ENCODE data around the gene HIP1. TPM values are rescaled to one million over a fixed set of nuclear protein-coding genes. Genes with fewer than 3 reads are reported as not detected.

The HIP1 gene
- total RNA-seq, 4 donors from 2014 or later = 3.2 to 9.5 (median 6.4) TPM

DNA sequence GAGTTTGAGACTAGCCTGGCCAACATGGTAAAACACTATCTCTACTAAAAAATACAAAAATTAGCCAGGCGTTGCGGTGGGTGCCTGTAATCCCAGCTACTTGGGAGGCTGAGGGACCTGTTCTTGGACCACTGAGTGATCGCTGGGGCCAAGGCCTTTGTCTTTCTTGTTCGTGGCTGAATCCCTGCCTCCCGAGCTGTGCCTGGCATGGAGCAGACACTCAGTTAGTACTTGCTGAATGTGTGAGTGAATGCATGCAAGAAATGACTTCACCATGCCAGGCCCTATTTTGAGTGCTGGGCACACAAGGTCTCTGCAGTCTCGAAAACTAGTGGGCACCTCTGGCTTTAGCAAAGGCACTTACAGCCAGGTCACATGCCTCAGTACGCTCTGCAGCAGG, 85.1 kb downstream of the HIP1 start:
- Histone ChIP-seq H3K27ac (no peak overlapping the region), H3K4me3 (no peak overlapping the region), H3K9me3 (no peaks in the 10 kb centered on the region), H3K36me3 (no peaks in the 10 kb centered on the region), H3K27me3 (no peaks in the 10 kb centered on the region), H3K4me1 (peaks cover 0 to 30% (median 13%) of the 10 kb centered on the region in 3 donors)
- TF ChIP-seq, protein P1, sequence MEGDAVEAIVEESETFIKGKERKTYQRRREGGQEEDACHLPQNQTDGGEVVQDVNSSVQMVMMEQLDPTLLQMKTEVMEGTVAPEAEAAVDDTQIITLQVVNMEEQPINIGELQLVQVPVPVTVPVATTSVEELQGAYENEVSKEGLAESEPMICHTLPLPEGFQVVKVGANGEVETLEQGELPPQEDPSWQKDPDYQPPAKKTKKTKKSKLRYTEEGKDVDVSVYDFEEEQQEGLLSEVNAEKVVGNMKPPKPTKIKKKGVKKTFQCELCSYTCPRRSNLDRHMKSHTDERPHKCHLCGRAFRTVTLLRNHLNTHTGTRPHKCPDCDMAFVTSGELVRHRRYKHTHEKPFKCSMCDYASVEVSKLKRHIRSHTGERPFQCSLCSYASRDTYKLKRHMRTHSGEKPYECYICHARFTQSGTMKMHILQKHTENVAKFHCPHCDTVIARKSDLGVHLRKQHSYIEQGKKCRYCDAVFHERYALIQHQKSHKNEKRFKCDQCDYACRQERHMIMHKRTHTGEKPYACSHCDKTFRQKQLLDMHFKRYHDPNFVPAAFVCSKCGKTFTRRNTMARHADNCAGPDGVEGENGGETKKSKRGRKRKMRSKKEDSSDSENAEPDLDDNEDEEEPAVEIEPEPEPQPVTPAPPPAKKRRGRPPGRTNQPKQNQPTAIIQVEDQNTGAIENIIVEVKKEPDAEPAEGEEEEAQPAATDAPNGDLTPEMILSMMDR (IDR thresholded peaks at IDR 0.05) = no peak
- TF ChIP-seq POLR2A (IDR thresholded peaks at IDR 0.05) = no peak
- WGBS, 2 donors = 89 to 95% methylated on average over 5 of the region's 7 CpGs
- no peak for DNase-seq
- intact Hi-C loops (cut with DNase I) = no loop called here

DNA sequence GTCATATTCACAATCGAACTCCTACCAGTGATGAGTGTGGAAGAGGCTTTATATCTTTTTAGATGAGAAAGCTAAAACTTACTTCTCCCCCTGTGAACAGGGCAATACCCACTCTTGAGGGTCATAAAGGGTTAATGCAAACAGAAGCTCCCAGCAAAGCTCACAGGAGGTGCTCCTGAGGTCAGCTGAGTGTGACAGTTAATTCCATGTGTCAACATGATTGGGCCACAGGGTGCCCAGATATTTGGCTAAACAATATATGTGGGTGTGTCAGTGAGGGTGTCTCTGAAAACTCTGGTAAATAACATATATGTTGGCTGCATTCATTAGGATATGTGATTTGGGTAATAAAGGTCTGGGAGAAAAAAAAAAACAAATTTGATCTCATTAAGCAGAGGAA, 86.0 kb downstream of the HIP1 start:
- no peaks in the 10 kb centered on the region for H3K9me3 ChIP-seq
- TF ChIP-seq, protein P1 (IDR thresholded peaks at IDR 0.05) = no peak
- TF ChIP-seq POLR2A (IDR thresholded peaks at IDR 0.05) = no peak
- peaks cover 0 to 32% (median 13%) of the 10 kb centered on the region in 3 donors for H3K4me1 ChIP-seq
- intact Hi-C loops (cut with DNase I) = no loop called here
- 80 to 94% methylated on average over 1 of the region's 1 CpG for WGBS, 2 donors
- H3K27ac ChIP-seq = no peak overlapping the region
- no peak for DNase-seq
- H3K27me3 ChIP-seq = no peaks in the 10 kb centered on the region
- H3K36me3 ChIP-seq = no peaks in the 10 kb centered on the region
- no peak overlapping the region for H3K4me3 ChIP-seq

DNA sequence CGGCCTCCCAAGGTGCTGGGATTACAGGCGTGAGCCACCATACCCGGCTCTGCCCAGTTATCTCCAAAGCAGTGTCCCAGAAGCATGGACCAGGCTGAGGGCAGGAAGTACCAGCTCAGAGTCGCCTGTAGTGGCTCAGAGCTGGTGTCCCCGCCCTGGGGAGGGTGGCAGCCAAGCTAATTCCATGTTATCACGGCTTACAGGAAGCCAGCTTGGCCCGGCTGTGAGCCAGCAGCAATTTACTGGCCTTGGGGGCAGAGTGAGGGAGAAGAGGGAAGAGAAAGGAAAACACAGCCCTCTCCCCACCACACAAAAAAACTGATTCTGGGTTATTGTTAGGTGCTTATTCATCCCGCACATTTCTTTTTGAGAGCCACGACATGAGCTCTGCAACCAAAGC, 88.1 kb downstream of the HIP1 start:
- WGBS, 2 donors = 26 to 44% methylated on average over 6 of the region's 9 CpGs
- Histone ChIP-seq H3K4me3 (no peak overlapping the region), H3K27ac (peak overlapping the region in 3 of 4 donors; percentile 50 to 68 (median 67)), H3K36me3 (no peaks in the 10 kb centered on the region), H3K27me3 (no peaks in the 10 kb centered on the region), H3K9me3 (no peaks in the 10 kb centered on the region), H3K4me1 (peaks cover 0 to 32% (median 13%) of the 10 kb centered on the region in 3 donors)
- intact Hi-C loops (cut with DNase I) = no loop called here
- TF ChIP-seq POLR2A (IDR thresholded peaks at IDR 0.05) = no peak
- TF ChIP-seq, protein P1 (IDR thresholded peaks at IDR 0.05) = no peak
- DNase-seq = no peak

DNA sequence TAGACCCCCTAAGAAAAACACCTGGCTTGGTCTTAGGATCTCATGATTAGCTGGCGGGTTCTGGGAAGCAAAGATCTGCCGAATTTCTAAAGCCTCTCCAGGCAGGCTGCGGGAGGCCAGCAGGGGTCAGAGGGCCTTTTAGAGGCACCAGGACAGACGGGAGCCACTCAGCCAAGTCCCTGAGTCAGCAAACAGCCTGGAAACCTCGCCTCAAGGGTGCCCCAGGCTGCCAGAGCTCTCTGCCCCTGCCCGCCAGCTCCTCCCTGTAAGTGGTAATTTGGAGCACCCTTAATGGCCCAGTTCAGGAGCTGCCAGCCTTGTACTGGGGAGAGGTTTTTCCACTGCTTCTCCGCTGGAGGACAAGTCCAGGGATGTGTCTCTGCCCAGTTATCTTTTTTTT, 88.7 kb downstream of the HIP1 start:
- TF ChIP-seq POLR2A (IDR thresholded peaks at IDR 0.05) = no peak
- TF ChIP-seq, protein P1 (IDR thresholded peaks at IDR 0.05) = no peak
- Histone ChIP-seq H3K27ac (peak overlapping the region; percentile 39 to 68 (median 58)), H3K27me3 (no peaks in the 10 kb centered on the region), H3K4me1 (peaks cover 0 to 32% (median 13%) of the 10 kb centered on the region in 3 donors), H3K36me3 (no peaks in the 10 kb centered on the region), H3K9me3 (no peaks in the 10 kb centered on the region), H3K4me3 (no peak overlapping the region)
- intact Hi-C loops (cut with DNase I) = no loop called here
- no peak for DNase-seq
- whole genome bisulfite sequencing, 2 donors = 38 to 42% methylated on average over 6 to 7 of the region's 7 CpGs

DNA sequence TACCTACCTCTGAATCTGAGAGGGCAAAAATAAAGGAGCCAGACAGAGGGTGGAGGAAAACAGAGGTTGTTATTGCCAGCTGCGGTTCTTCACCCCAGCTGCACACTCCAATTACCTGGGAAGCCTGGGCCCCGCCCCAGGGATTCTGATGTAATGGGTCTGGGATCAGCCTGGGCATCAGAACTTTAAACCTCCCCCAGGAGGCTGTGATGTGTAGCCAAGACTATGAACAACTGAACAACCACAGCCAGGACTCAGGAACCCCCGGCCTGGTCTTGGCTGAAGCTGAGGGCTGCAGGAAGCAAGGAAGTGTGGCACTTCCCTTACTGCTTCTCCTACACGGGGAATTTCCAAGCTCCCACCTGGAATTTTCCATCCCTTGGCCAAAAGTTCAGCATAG, 89.3 kb downstream of the HIP1 start:
- no peaks in the 10 kb centered on the region for H3K36me3 ChIP-seq
- peaks cover 0 to 27% (median 13%) of the 10 kb centered on the region in 3 donors for H3K4me1 ChIP-seq
- WGBS, 2 donors = 9 to 21% methylated on average over 3 to 4 of the region's 4 CpGs
- DNase-seq = no peak
- no peak for TF ChIP-seq POLR2A (IDR thresholded peaks at IDR 0.05)
- TF ChIP-seq, protein P1 (IDR thresholded peaks at IDR 0.05) = no peak
- intact Hi-C loops (cut with DNase I) = no loop called here
- H3K9me3 ChIP-seq = no peaks in the 10 kb centered on the region
- H3K27ac ChIP-seq = peak overlapping the region; percentile 39 to 68 (median 58)
- no peak overlapping the region for H3K4me3 ChIP-seq
- H3K27me3 ChIP-seq = no peaks in the 10 kb centered on the region

All from esophagus squamous epithelium (tissue), 5 donors.